Mesendoderm (in vitro differentiated cells): Measurements from ENCODE around the gene ZNF581.

Source experiments
- DNase-seq: peaks from one replicate; pipeline ENCODE4 v3.0.0; 2013
- H2AK5ac ChIP-seq: 2 replicates; pipeline ENCODE4 v1.6.1; 2013; ENCODE audit warnings: low read length, inconsistent platforms
- H2BK120ac ChIP-seq: 2 replicates; pipeline ENCODE4 v1.6.1; 2013; ENCODE audit warnings: low read depth, mild to moderate bottlenecking, low read length, moderate library complexity, mixed read lengths
- H2BK15ac ChIP-seq: replicated peaks from 2 replicates; pipeline ENCODE4 v1.6.1; 2013; ENCODE audit warnings: low read depth, mild to moderate bottlenecking, moderate library complexity
- H2BK5ac ChIP-seq: 2 replicates; pipeline ENCODE4 v1.6.1; 2013; ENCODE audit warnings: low read length, inconsistent platforms
- H3K18ac ChIP-seq: 2 replicates; pipeline ENCODE4 v1.6.1; 2013; ENCODE audit warnings: mild to moderate bottlenecking, low read length, mixed read lengths
- H3K23ac ChIP-seq: one replicate; pipeline ENCODE4 v1.6.1; 2013; ENCODE audit warnings: low read length
- H3K27ac ChIP-seq: 2 replicates; pipeline ENCODE4 v1.5.1; 2013; ENCODE audit warnings: low read depth, mild to moderate bottlenecking, inconsistent platforms, low read length, moderate library complexity
- H3K27me3 ChIP-seq: 2 replicates; pipeline ENCODE4 v1.6.1; 2013; ENCODE audit warnings: low read length, control low read depth, mild to moderate bottlenecking, inconsistent platforms; ENCODE audit not compliant: insufficient read depth, poor library complexity
- H3K36me3 ChIP-seq: 2 replicates; pipeline ENCODE4 v1.6.1; 2013; ENCODE audit warnings: low read length, inconsistent platforms; ENCODE audit not compliant: control insufficient read depth, insufficient read depth
- H3K4ac ChIP-seq: one replicate; pipeline ENCODE4 v1.6.1; 2013; ENCODE audit warnings: low read depth, mild to moderate bottlenecking, low read length, moderate library complexity
- H3K4me1 ChIP-seq: 2 replicates; pipeline ENCODE4 v1.6.1; 2013; ENCODE audit warnings: low read depth, low read length, inconsistent platforms; ENCODE audit not compliant: control insufficient read depth
- H3K4me2 ChIP-seq: 2 replicates; pipeline ENCODE4 v1.6.1; 2013; ENCODE audit warnings: low read length
- H3K4me3 ChIP-seq: 2 replicates; pipeline ENCODE4 v1.5.1; 2013; ENCODE audit warnings: mild to moderate bottlenecking, low read length
- H3K56ac ChIP-seq: one replicate; pipeline ENCODE4 v1.6.1; 2013; ENCODE audit warnings: low read length
- H3K79me1 ChIP-seq: 2 replicates; pipeline ENCODE4 v1.6.1; 2013; ENCODE audit warnings: low read length, inconsistent platforms
- H3K79me2 ChIP-seq: 2 replicates; pipeline ENCODE4 v1.6.1; 2013; ENCODE audit warnings: mild to moderate bottlenecking, low read length; ENCODE audit not compliant: control insufficient read depth, insufficient read depth
- H3K9ac ChIP-seq: 2 replicates; pipeline ENCODE4 v1.6.1; 2013; ENCODE audit warnings: low read length, inconsistent platforms
- H4K5ac ChIP-seq: one replicate; pipeline ENCODE4 v1.6.1; 2013; ENCODE audit warnings: low read length
- H4K8ac ChIP-seq: one replicate; pipeline ENCODE4 v1.6.1; 2013; ENCODE audit warnings: low read depth, mild to moderate bottlenecking, control low read depth, low read length, moderate library complexity
- WGBS: extraction: QIAGEN DNeasy Blood & Tissue Kit; methylation state at CpG from one replicate; pipeline ENCODE4 v1.1.7; 2013; ENCODE audit warnings: low lambda C conversion rate, missing lambda C conversion rate; ENCODE audit not compliant: insufficient coverage; ENCODE audit errors: extremely low coverage; 5-methylcytosine and 5-hydroxymethylcytosine counted together

Gene ZNF581

GRCh38 chr19:55681131-55682092 is 38.0 kb downstream of the ZNF581 start:
- H3K36me3 ChIP-seq, result peaks cover 5% of the 10 kb centered on the region
- no peak overlapping the region for H3K27ac ChIP-seq
- WGBS, result no CpG with 5 or more reads among the region's 9 CpGs

GRCh38 chr19:55683449-55684261 is 40.2 kb downstream of the ZNF581 start:
- no peak overlapping the region for H3K4me3 ChIP-seq
- no peak overlapping the region for H3K23ac ChIP-seq
- H2BK15ac ChIP-seq, result no peak overlapping the region
- no peak overlapping the region for H3K9ac ChIP-seq
- H3K56ac ChIP-seq, result no peak overlapping the region
- H2AK5ac ChIP-seq, result no peak overlapping the region
- H3K36me3 ChIP-seq, result peaks cover 3% of the 10 kb centered on the region
- H3K18ac ChIP-seq, result no peak overlapping the region
- H3K4ac ChIP-seq, result no peak overlapping the region
- H3K79me1 ChIP-seq, result peaks cover 15% of the 10 kb centered on the region
- no peak overlapping the region for H2BK5ac ChIP-seq
- H3K79me2 ChIP-seq, result peaks cover 6% of the 10 kb centered on the region
- no peaks in the 10 kb centered on the region for H3K4me1 ChIP-seq
- H3K27ac ChIP-seq, result no peak overlapping the region
- no peak overlapping the region for H4K5ac ChIP-seq
- no peak overlapping the region for H3K4me2 ChIP-seq
- H3K27me3 ChIP-seq, result no peaks in the 10 kb centered on the region
- WGBS, result no CpG with 5 or more reads among the region's 22 CpGs
- no peak overlapping the region for H2BK120ac ChIP-seq
- no peak overlapping the region for H4K8ac ChIP-seq
- DNase-seq, result no peak

More at GRCh38 chr19:55681131-55682092, 38.0 kb downstream of the ZNF581 start:
- Histone ChIP-seq H3K4me3 (no peak overlapping the region), H3K18ac (no peak overlapping the region), H3K9ac (no peak overlapping the region), H3K56ac (no peak overlapping the region), H2BK5ac (no peak overlapping the region), H4K8ac (no peak overlapping the region), H3K4me2 (no peak overlapping the region), H4K5ac (no peak overlapping the region), H3K4ac (no peak overlapping the region), H3K4me1 (peaks cover 2% of the 10 kb centered on the region), H3K79me1 (peaks cover 29% of the 10 kb centered on the region), H3K23ac (no peak overlapping the region), H2AK5ac (no peak overlapping the region), H2BK120ac (no peak overlapping the region), H3K79me2 (peaks cover 24% of the 10 kb centered on the region), H3K27me3 (no peaks in the 10 kb centered on the region), H2BK15ac (no peak overlapping the region)
- DNase-seq, result no peak

- H3K4me2 ChIP-seq, result no peak overlapping the region
- H2BK15ac ChIP-seq, result no peak overlapping the region
- H4K8ac ChIP-seq, result no peak overlapping the region
- no peak overlapping the region for H3K56ac ChIP-seq
- no peak overlapping the region for H2BK5ac ChIP-seq
- peaks cover 6% of the 10 kb centered on the region for H3K79me2 ChIP-seq
- H3K36me3 ChIP-seq, result peaks cover 3% of the 10 kb centered on the region
- H3K4me1 ChIP-seq, result no peaks in the 10 kb centered on the region
- no peak overlapping the region for H3K18ac ChIP-seq
- no peak overlapping the region for H3K9ac ChIP-seq
- H3K27me3 ChIP-seq, result no peaks in the 10 kb centered on the region
- no CpG with 5 or more reads among the region's 60 CpGs for WGBS
- no peak overlapping the region for H2BK120ac ChIP-seq
- H3K23ac ChIP-seq, result no peak overlapping the region
- peaks cover 13% of the 10 kb centered on the region for H3K79me1 ChIP-seq
- H3K4ac ChIP-seq, result no peak overlapping the region
- H2AK5ac ChIP-seq, result no peak overlapping the region
- H3K27ac ChIP-seq, result no peak overlapping the region
- no peak overlapping the region for H3K4me3 ChIP-seq
- H4K5ac ChIP-seq, result no peak overlapping the region
- DNase-seq, result no peak
Observed at GRCh38 chr19:55684946-55685681, 41.7 kb downstream of the ZNF581 start.

- Histone ChIP-seq H2BK15ac (no peak overlapping the region), H3K27me3 (no peaks in the 10 kb centered on the region), H3K36me3 (peaks cover 3% of the 10 kb centered on the region), H3K79me1 (peaks cover 11% of the 10 kb centered on the region), H3K4ac (no peak overlapping the region), H4K8ac (no peak overlapping the region), H3K23ac (no peak overlapping the region), H3K4me2 (no peak overlapping the region), H3K18ac (no peak overlapping the region), H2BK120ac (no peak overlapping the region), H3K9ac (no peak overlapping the region), H2BK5ac (no peak overlapping the region), H3K4me1 (no peaks in the 10 kb centered on the region), H3K56ac (no peak overlapping the region), H4K5ac (no peak overlapping the region), H2AK5ac (no peak overlapping the region), H3K4me3 (no peak overlapping the region), H3K27ac (no peak overlapping the region), H3K79me2 (peaks cover 3% of the 10 kb centered on the region)
- DNase-seq, result no peak
- WGBS, result no CpG with 5 or more reads among the region's 6 CpGs
Observed at GRCh38 chr19:55685776-55686175, 42.3 kb downstream of the ZNF581 start.

- no peak overlapping the region for H3K9ac ChIP-seq
- H2BK15ac ChIP-seq, result no peak overlapping the region
- no peak overlapping the region for H3K4me3 ChIP-seq
- no CpG with 5 or more reads among the region's 29 CpGs for WGBS
- no peak overlapping the region for H3K4ac ChIP-seq
- H3K18ac ChIP-seq, result no peak overlapping the region
- H3K36me3 ChIP-seq, result peaks cover 3% of the 10 kb centered on the region
- no peak overlapping the region for H4K5ac ChIP-seq
- no peak overlapping the region for H3K27ac ChIP-seq
- peaks cover 3% of the 10 kb centered on the region for H3K79me2 ChIP-seq
- no peak overlapping the region for H4K8ac ChIP-seq
- no peak overlapping the region for H2BK120ac ChIP-seq
- no peak overlapping the region for H3K56ac ChIP-seq
- H3K27me3 ChIP-seq, result no peaks in the 10 kb centered on the region
- H3K4me1 ChIP-seq, result no peaks in the 10 kb centered on the region
- H3K23ac ChIP-seq, result no peak overlapping the region
- no peak overlapping the region for H3K4me2 ChIP-seq
- no peak overlapping the region for H2BK5ac ChIP-seq
- H3K79me1 ChIP-seq, result peaks cover 11% of the 10 kb centered on the region
- DNase-seq, result no peak
- H2AK5ac ChIP-seq, result no peak overlapping the region
Observed at GRCh38 chr19:55686311-55687050, 43.0 kb downstream of the ZNF581 start.
